GM19240 (cell line): ENCODE results near the gene ADGRG3.
A peak's percentile ranks its signal among the peaks of the same experiment; 100 is the strongest.

Experiments used
- DNase-seq: peaks from one replicate; pipeline ENCODE4 v3.0.0; 2011; ENCODE audit warnings: low spot score; ENCODE audit not compliant: insufficient read length

Gene ADGRG3

GRCh38 chr16:57645691-57646387, 22.3 kb upstream of the ADGRG3 start:
- no peak for DNase-seq

GRCh38 chr16:57646388-57647039, 21.6 kb upstream of the ADGRG3 start:
- no peak for DNase-seq

GRCh38 chr16:57647136-57647875, 20.8 kb upstream of the ADGRG3 start:
- DNase-seq, result no peak

GRCh38 chr16:57648125-57648524, 20.0 kb upstream of the ADGRG3 start:
- DNase-seq, result no peak

- peak; percentile 98 for DNase-seq
Observed at GRCh38 chr16:57648581-57649442, 19.3 kb upstream of the ADGRG3 start.

GRCh38 chr16:57649443-57649751, 18.7 kb upstream of the ADGRG3 start:
- no peak for DNase-seq

GRCh38 chr16:57649846-57650245, 18.3 kb upstream of the ADGRG3 start:
- DNase-seq, result no peak

- no peak for DNase-seq
Observed at GRCh38 chr16:57651344-57652333, 16.5 kb upstream of the ADGRG3 start.

GRCh38 chr16:57652695-57653471, 15.2 kb upstream of the ADGRG3 start:
- DNase-seq, result no peak

- DNase-seq, result no peak
Observed at GRCh38 chr16:57653936-57654335, 14.2 kb upstream of the ADGRG3 start.

GRCh38 chr16:57656342-57656955, 11.7 kb upstream of the ADGRG3 start:
- no peak for DNase-seq

GRCh38 chr16:57657228-57657627, 10.9 kb upstream of the ADGRG3 start:
- DNase-seq, result no peak

GRCh38 chr16:57658130-57658877, 9.8 kb upstream of the ADGRG3 start:
- no peak for DNase-seq

- DNase-seq, result no peak
Observed at GRCh38 chr16:57658878-57659674, 9.0 kb upstream of the ADGRG3 start.

- DNase-seq, result no peak
Observed at GRCh38 chr16:57660715-57661463, 7.2 kb upstream of the ADGRG3 start.

- DNase-seq, result no peak
Observed at GRCh38 chr16:57661510-57661909, 6.6 kb upstream of the ADGRG3 start.
